Right renal cortex interstitium (tissue), 3 donors: Measurements from ENCODE around the gene DNAJA4. TPM values are rescaled to one million over a fixed set of nuclear protein-coding genes. Genes with fewer than 3 reads are reported as not detected.

Source experiments
- DNase-seq, 3 donors: peaks; one replicate each; pipeline ENCODE4 v3.0.0-alpha.2; 2013; ENCODE audit warnings: low read depth in 3 of 3, low spot score in 2 of 3
- polyA plus RNA-seq, 3 donors: library from polyadenylated mRNA; unstranded; fragments of 120-200 nt; gene quantifications; one replicate each; pipeline ENCODE4 v1.2.1, GENCODE V29; 2013; ENCODE audit not compliant: insufficient read length in 3 of 3

DNAJA4 gene
- polyA plus RNA-seq: 10 to 100 TPM; 20.2 to 23.3 (median 21.9) TPM

GRCh38 chr15:78264304-78265136, at the start of gene DNAJA4:
TSS of gene DNAJA4 (plus strand) at chr15:78264562. CDS start at chr15:78264764, 202 bp downstream.
- DNase-seq: no peak

- no peak for DNase-seq
Measured at GRCh38 chr15:78216276-78217104, 47.9 kb upstream of the DNAJA4 start.

GRCh38 chr15:78220713-78221112, 43.6 kb upstream of the DNAJA4 start:
- no peak for DNase-seq

GRCh38 chr15:78222745-78223395, 41.5 kb upstream of the DNAJA4 start:
- no peak for DNase-seq

DNA sequence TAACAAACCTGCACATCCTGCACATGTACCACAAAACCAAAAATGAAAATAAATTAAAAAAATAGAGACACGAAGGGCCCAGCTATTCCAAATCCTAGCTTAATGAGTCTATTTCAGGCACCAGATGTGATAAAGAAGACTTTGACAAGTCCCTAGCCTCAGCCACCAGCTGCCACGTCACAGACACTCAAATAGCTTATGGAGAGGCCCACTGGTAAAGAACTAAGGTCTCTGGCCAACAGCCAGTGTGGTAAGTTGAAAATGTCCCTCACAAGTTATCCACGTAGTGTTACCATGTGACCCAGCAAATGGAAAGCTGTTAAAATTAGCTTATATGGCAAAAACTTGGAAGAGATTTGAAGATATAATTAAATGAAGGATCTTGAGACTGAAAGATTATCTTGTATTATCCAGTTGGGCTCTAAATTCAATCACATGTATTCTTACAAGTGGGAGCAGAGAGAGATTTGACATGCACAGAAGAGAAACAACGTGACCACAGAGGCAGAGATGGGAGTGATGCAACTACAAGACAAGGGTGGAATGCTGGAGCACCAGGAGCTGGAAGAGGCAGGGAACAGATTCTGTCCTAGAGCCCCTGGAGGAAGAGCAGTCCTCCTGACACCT, 40.9 kb upstream of the DNAJA4 start:
- DNase-seq: no peak

DNA sequence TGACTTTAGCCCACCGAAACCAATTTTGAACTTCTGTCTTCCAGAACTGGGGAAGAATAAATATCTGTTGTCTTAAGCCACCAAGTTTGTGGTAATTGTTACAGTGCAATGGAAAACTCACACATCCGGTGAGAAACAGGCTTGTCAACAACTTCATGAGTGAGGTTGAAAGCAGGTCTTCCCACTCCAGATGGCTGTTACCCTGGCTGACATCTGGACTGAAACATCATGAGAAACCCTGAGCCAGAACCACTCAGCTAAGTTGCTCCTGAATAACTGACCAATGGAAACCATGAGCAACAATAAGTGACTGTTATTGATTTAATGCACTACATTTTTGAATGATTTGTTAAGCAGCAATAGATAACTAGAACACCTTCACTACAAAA, 40.3 kb upstream of the DNAJA4 start:
- DNase-seq: no peak

DNA sequence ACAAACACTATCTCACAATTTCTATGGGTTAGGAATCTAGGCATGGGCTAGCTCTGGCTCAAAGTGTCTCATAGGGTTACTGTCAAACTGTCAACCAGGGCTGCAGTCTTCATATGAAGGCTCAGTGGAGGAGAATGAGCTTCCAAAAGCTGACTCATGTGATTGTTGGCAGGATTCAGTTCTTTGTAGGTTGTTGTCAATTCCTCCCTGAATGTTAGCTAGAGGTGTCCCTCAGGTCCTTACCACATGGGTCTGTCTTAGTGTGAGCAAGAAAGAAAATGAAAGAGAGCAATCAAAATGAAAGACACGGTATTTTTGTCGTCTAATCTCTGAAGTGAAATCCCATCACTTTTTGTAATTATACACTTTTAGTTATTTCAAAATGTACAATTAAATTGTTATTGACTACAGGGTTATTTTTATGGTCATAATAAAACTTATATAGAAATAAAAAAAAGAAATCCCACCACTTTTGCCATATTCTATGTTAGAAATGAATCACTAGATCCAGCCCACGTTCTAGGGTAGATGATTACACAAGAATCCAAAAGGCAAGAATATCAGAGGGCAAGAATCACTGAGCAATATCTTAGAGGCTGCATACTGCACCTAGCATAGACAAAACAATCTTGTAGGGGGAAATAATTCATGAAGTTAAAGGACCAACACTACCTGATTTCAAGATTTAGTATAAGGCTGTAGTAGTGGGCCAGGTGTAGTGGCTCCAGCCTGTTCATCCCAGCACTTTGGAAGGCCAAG, 38.4 kb upstream of the DNAJA4 start:
- DNase-seq: no peak

- no peak for DNase-seq
Measured at GRCh38 chr15:78228356-78228996, 35.9 kb upstream of the DNAJA4 start.

- no peak for DNase-seq
Measured at GRCh38 chr15:78229431-78230406, 34.6 kb upstream of the DNAJA4 start.

- no peak for DNase-seq
Measured at GRCh38 chr15:78232951-78233350, 31.4 kb upstream of the DNAJA4 start.

DNA sequence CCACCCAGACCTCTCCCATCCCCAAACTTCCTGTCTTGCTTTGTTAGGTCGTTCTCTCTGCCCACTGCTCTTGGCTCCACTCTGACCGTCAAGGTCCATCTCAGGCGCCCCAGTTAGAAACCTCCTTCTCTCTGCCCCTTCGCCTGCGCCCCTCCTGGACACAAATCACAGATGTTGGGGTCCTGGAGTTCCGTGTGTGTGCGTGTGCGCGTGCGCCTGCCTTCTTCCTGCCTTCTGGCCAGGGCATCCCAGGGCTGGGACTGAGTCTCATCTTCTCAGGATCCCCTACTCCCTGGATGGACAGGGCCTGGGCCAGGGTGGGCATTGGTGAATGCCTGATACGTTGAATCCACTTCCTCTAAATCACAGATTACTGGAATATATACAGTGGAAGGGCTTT, 30.9 kb upstream of the DNAJA4 start:
- no peak for DNase-seq

DNA sequence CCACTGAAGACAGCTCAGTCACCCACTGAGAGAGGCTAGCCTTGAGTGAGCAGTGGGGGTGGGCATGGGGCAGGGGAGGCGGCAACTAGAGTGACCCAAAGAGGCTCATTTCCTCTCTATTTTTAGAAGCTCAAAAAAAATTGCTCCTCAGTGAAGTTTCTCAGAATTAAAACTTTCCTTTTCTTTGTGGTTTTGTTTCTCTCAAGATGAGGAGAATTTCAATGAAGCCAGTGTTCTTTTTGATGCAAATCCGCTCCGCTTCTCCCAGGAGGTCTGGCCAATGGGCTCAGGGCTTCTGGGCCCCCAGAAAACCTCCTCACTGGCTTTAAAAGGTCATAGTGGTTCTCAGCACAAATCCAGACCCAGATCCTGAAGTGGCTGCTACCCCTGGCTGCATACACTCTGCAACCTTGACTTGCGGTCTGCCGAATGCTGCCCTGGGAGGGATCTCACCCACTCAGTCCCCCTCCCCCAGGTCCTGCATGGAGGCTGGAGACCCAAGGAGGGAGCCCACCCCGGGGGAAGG, 29.8 kb upstream of the DNAJA4 start, which contains the start of gene ACSBG1:
TSS of gene ACSBG1 (minus strand) at position 51 of the 526 bp plus-strand sequence. CDS start 64 bp downstream, outside the sequence.
- DNase-seq: no peak

- no peak for DNase-seq
Measured at GRCh38 chr15:78236491-78236890, 27.9 kb upstream of the DNAJA4 start.

DNA sequence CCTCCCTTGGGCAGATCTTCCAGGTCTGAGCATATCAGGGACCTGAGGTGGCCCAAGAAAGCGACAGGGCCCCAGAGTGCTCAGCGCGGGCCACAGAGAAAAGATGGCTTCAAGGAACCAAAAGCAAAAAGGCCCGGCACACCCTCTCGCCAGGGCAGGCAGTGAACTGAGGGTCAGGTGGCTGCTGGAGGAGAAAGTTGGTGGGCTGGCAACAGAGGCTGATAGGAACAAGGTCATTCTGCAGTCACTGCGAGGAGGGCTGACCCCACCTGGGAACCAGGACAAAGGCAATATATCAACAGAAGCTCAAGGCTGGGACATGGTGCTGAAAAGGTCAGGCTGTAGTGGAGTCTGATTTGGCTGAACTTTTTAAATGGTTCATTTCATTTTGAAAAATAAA, 27.2 kb upstream of the DNAJA4 start:
- no peak for DNase-seq

GRCh38 chr15:78239811-78240210, 24.6 kb upstream of the DNAJA4 start:
- no peak for DNase-seq

- DNase-seq: peak in 2 of 3 donors; percentile 52 to 55
Measured at GRCh38 chr15:78241017-78241416, 23.3 kb upstream of the DNAJA4 start.

GRCh38 chr15:78242128-78242527, 22.2 kb upstream of the DNAJA4 start:
- no peak for DNase-seq

DNA sequence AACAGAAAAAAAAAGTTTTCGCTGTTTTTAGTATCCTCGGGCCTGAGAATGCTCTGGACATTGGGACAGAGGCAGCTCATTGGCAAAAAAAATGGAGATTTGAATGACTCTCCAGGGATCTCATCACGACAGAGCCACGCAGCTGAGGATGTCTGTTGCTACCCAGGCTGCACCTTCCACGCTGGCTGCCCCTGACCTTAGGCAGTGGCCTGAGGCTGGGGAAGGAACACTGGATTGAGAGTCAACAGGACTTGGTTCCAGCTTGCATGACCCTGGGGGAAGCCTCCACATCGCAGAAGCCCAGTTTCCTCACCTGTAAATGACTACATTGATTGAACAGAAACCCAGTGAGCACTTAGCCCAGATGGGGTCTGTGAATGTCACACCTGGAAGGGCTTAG, 21.3 kb upstream of the DNAJA4 start:
- no peak for DNase-seq
